NCI-H2029 (cell line): ENCODE results near the gene INTS7.

Experiments
- DNase-seq: peaks from one replicate; lab custom pipeline; 2025; lab: John Stamatoyannopoulos, UW

INTS7 gene

GRCh38 chr1:211908951-211909350 lies 126.4 kb downstream of the INTS7 start:
- no peak for DNase-seq

GRCh38 chr1:211908453-211908852 lies 126.9 kb downstream of the INTS7 start:
- no peak for DNase-seq

GRCh38 chr1:211903490-211904245 lies 131.7 kb downstream of the INTS7 start:
- DNase-seq: no peak

GRCh38 chr1:211902624-211903291 lies 132.6 kb downstream of the INTS7 start:
- no peak for DNase-seq

GRCh38 chr1:211901945-211902344 lies 133.4 kb downstream of the INTS7 start:
- DNase-seq: no peak

GRCh38 chr1:211900441-211900840 lies 134.9 kb downstream of the INTS7 start:
- DNase-seq: no peak

- no peak for DNase-seq
These were observed 138.4 kb downstream of the INTS7 start for GRCh38 chr1:211896958-211897357.

- no peak for DNase-seq
These were observed 140.1 kb downstream of the INTS7 start for GRCh38 chr1:211895126-211895759.

GRCh38 chr1:211894312-211894711 lies 141.0 kb downstream of the INTS7 start:
- no peak for DNase-seq

- no peak for DNase-seq
These were observed 142.1 kb downstream of the INTS7 start for GRCh38 chr1:211893260-211893659.

GRCh38 chr1:211892577-211892976 lies 142.8 kb downstream of the INTS7 start:
- no peak for DNase-seq

GRCh38 chr1:211891708-211892107 lies 143.6 kb downstream of the INTS7 start:
- no peak for DNase-seq
